GM06990 (cell line): ENCODE measurements around the gene IL9R.
"Not testable (repeated sequence)": the region's sequence is repeated elsewhere in the genome, so short reads cannot be mapped to it uniquely, and the experiment has no call there.

ENCODE experiments used
- DNase-seq: peaks from one replicate; pipeline ENCODE4 v3.0.0-alpha.2; 2011; ENCODE audit not compliant: insufficient read length; ENCODE audit errors: extremely low read depth
- H3K27me3 ChIP-seq: replicated peaks from 2 replicates; pipeline ENCODE4 v1.6.0; 2011; ENCODE audit warnings: low read length; ENCODE audit not compliant: control insufficient read depth, insufficient read depth
- H3K36me3 ChIP-seq: 2 replicates; pipeline ENCODE4 v1.5.1; 2011; ENCODE audit warnings: low read length; ENCODE audit not compliant: control insufficient read depth, insufficient read depth
- H3K4me3 ChIP-seq: replicated peaks from 2 replicates; pipeline ENCODE4 v1.5.1; 2011; ENCODE audit warnings: low read depth, mild to moderate bottlenecking, control low read depth, low read length
- CTCF ChIP-seq: IDR thresholded peaks from 2 replicates; pipeline ENCODE4 v1.5.1; 2011; ENCODE audit warnings: low read length, control low read depth, mild to moderate bottlenecking, inconsistent platforms; ENCODE audit not compliant: insufficient read depth, poor library complexity, severe bottlenecking

IL9R gene

GRCh38 chrX:155998761-155999510 lies 1.4 kb downstream of the IL9R start:
- TF ChIP-seq CTCF: no peak
- H3K27me3 ChIP-seq: no peaks in the 10 kb centered on the region
- no peaks in the 10 kb centered on the region for H3K36me3 ChIP-seq
- no peak for DNase-seq
- no peak overlapping the region for H3K4me3 ChIP-seq

- H3K27me3 ChIP-seq, H3K4me3 ChIP-seq, H3K36me3 ChIP-seq, DNase-seq: not testable (repeated sequence)
Measured at GRCh38 chrX:155999751-156000150, 2.3 kb downstream of the IL9R start.

- TF ChIP-seq CTCF: no peak
- Histone ChIP-seq H3K4me3 (no peak overlapping the region), H3K36me3 (no peaks in the 10 kb centered on the region), H3K27me3 (no peaks in the 10 kb centered on the region)
- no peak for DNase-seq
Measured at GRCh38 chrX:156000361-156000926, 2.9 kb downstream of the IL9R start.

- no peak for TF ChIP-seq CTCF
- Histone ChIP-seq H3K4me3 (no peak overlapping the region), H3K27me3 (no peaks in the 10 kb centered on the region), H3K36me3 (no peaks in the 10 kb centered on the region)
- DNase-seq: no peak
Measured at GRCh38 chrX:156001001-156001666, 3.6 kb downstream of the IL9R start.

- Histone ChIP-seq H3K4me3 (no peak overlapping the region), H3K27me3 (no peaks in the 10 kb centered on the region), H3K36me3 (no peaks in the 10 kb centered on the region)
- DNase-seq: no peak
- no peak for TF ChIP-seq CTCF
Measured at GRCh38 chrX:156001667-156002021, 4.1 kb downstream of the IL9R start.

- TF ChIP-seq CTCF: no peak
- DNase-seq: no peak
- H3K4me3 ChIP-seq: no peak overlapping the region
- H3K27me3 ChIP-seq: no peaks in the 10 kb centered on the region
- H3K36me3 ChIP-seq: no peaks in the 10 kb centered on the region
Measured at GRCh38 chrX:156002507-156002906, 5.0 kb downstream of the IL9R start.
